Hepatic stellate cell (primary cell): Measurements from ENCODE around the gene TRMT13.
"Not testable (repeated sequence)": the region's sequence is repeated elsewhere in the genome, so short reads cannot be mapped to it uniquely, and the experiment has no call there.

Source experiments
- DNase-seq: peaks from one replicate; pipeline ENCODE4 v3.0.0; 2011; ENCODE audit warnings: low spot score

The TRMT13 gene

GRCh38 chr1:100164216-100164615 lies 31.3 kb downstream of the TRMT13 start:
- DNase-seq, result peak; percentile 45

DNA sequence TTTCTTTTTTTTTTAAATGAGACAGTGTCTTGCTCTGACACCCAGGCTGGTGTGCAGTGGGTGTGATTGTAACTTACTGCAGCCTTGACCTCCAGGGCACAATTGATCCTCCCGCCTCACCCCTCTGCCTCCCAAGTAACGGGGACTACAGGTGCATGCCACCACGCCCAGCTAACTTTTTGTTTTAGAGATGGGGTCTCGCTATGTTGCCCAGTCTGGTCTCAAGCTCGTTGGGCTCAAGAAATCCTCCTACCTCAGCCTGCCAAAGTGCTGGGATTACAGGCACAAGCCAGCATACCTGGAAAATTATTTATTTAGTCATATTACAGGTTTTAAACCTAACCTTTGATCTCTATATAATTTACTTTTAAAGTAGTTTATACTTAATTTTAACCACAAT lies 31.7 kb downstream of the TRMT13 start:
- DNase-seq, result no peak

DNA sequence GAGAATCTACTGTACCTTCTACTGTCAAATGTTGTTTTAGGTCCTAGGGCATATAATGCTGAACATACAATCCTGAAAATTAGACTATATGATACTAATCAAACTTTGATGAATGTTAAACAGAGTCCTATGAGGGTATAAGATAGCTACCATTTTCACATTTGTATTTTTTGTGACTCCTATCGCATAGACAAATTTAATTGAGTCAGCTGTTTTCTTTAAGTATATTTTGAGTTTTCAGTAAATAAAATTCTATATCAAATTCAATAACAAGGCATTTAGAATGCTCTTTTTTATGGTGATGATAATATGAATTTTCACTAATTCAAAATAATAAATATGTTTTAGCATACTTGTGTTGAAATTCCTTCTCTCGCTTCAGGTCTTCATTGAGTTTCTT lies 35.1 kb downstream of the TRMT13 start:
- no peak for DNase-seq

DNA sequence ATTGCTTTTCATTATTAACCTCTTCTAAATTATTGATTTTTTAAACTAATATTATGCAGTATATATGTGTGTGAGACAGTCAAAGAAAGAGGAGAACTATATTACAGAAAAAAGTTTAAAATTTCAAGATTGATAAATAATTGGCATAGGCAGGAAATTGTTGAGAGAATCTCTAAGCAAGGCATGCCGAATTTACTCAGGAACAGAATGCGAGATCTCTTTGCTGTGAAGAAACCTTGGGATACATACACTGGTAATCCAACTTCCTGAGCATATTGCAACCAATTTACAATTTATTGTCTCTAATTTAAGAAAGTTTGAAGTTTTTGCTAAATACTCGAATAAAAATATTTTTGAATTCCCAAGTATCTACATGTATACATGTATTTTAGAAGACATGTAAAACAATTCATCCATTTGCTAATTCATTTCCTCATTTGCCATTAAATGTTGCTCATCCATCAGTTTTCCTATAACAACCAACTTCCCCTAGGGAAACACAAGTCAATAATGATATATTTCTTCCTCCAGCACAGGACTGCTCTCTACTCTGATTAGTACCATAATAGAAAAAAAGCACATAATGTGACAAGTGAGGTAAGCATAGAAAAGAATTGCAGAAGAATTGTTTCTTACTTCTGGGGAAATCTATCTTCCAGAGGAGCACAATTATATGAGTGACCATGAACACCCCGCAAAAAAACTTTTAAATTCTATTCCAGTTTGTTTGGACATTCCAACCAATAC lies 44.5 kb downstream of the TRMT13 start:
- DNase-seq, result no peak

DNA sequence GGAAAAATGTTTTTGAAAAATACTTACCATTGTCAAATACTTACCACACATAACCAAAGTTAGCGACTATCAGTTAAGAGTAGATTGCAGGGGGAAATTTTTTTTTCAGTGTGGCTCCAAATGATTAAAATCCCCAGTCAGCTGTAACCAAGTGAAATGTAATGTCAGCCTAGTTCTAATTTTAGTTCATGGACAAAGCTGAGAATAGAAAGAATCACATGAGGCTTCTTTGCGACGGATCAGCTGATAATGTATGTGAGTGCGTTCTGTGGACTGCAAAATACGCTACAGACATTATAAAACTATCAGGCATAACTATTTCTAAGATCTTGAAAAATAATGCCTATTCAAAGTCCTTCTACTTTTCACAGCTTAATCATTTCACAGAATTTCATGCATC lies 45.1 kb downstream of the TRMT13 start, which contains the start of gene LRRC39:
Gene LRRC39, minus strand, starts transcription at position 166 of the 400 bp plus-strand sequence. CDS start 9,740 bp downstream, outside the sequence.
- DNase-seq, result peak; percentile 8

- DNase-seq, result no peak
These were observed 50.4 kb downstream of the TRMT13 start for GRCh38 chr1:100183370-100183769.

- DNase-seq, result no peak
These were observed 51.6 kb downstream of the TRMT13 start for GRCh38 chr1:100184536-100184935.

DNA sequence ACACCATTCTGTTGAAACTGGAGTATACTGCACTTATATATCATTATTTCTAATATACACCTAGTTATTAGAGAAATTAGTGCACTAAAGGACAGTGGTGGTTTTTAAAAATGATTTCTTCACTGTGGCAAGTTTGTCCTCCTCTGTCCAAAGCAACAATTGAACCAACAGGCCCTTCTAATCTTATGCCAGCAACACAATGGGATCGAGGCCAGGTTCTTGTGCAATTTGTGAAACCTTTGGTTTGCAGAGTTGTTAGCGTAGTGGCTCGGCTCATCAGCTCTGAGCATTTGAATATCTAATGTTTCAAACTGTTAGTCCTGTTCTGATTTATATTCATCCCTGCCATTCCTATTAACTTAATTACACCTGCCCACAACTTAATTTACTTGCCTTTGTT lies 54.9 kb downstream of the TRMT13 start:
- no peak for DNase-seq

DNA sequence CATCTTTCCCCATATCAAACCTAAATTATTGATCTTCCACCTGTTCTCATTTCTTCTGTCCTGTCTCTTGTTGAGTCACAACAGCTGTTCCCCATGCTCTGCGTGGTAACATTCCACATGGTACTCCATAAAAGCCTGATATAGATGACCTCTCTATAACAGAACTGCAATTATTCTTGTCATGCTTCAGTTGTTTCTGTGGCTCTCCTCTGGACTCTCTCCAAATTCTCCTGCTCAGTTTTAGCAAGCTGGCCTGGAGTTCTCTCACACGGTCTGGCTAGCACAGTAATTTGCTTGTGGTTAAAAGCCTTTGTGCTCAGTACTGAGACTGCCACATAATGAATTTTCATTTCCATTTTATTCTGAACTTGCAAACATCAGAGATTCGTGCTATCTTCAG lies 55.7 kb downstream of the TRMT13 start:
- DNase-seq, result peak; percentile 40

DNA sequence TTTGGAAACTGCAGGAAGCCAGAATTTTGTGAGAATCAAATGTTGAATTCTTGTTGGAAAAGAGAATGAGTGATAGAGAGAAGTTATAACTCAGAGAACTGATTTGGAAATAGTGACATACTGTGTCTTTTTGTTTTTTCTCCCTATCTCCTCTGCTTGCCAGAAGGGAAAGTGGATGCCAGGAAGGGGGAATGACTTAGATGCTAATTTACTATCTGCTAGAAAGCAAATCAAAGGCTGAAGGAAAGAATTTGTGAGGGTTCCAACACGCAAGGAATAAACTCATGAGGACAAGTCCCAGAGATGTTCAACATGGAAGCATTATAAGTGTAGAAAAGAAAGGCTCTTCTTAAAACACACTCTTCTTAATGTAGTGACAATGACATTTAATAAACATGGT lies 65.6 kb downstream of the TRMT13 start:
- no peak for DNase-seq

GRCh38 chr1:100200060-100200459 lies 67.1 kb downstream of the TRMT13 start:
- not testable (repeated sequence) for DNase-seq
